GM21619 (cell line): ENCODE results near the gene BAZ1B.
A peak's percentile ranks its signal among the peaks of the same experiment; 100 is the strongest.
"Not testable (repeated sequence)": the region's sequence is repeated elsewhere in the genome, so short reads cannot be mapped to it uniquely, and the experiment has no call there.

ENCODE experiments used
- ATAC-seq: cut with Tn5 transposase; IDR thresholded peaks from one replicate; pipeline ENCODE4 v1.9.1; 2021; ENCODE audit not compliant: unreplicated experiment

Gene BAZ1B

GRCh38 chr7:73539709-73540108, 17.6 kb upstream of the BAZ1B start:
- ATAC-seq, result no peak

- not testable (repeated sequence) for ATAC-seq
Measured at GRCh38 chr7:73538510-73538909, 16.4 kb upstream of the BAZ1B start.

- no peak for ATAC-seq
Measured at GRCh38 chr7:73537051-73537450, 15.0 kb upstream of the BAZ1B start.

- ATAC-seq, result no peak
Measured at GRCh38 chr7:73536479-73536878, 14.4 kb upstream of the BAZ1B start.

GRCh38 chr7:73535918-73536317, 13.8 kb upstream of the BAZ1B start:
- ATAC-seq, result not testable (repeated sequence)

GRCh38 chr7:73533742-73534141, 11.6 kb upstream of the BAZ1B start:
- ATAC-seq, result no peak

GRCh38 chr7:73532224-73532623, 10.1 kb upstream of the BAZ1B start:
- ATAC-seq, result no peak

- no peak for ATAC-seq
Measured at GRCh38 chr7:73530800-73531199, 8.7 kb upstream of the BAZ1B start.

GRCh38 chr7:73526896-73527821, 5.1 kb upstream of the BAZ1B start:
- ATAC-seq, result no peak

GRCh38 chr7:73526158-73526494, 4.0 kb upstream of the BAZ1B start:
- not testable (repeated sequence) for ATAC-seq

- peak; percentile 31 for ATAC-seq
Measured at GRCh38 chr7:73521636-73522104, 423 bp downstream of the BAZ1B start.

- ATAC-seq, result no peak
Measured at GRCh38 chr7:73520673-73521635, 1.1 kb downstream of the BAZ1B start.

GRCh38 chr7:73519867-73520672, 2.0 kb downstream of the BAZ1B start:
- no peak for ATAC-seq

- no peak for ATAC-seq
Measured at GRCh38 chr7:73518470-73518869, 3.6 kb downstream of the BAZ1B start.

GRCh38 chr7:73517241-73517995, 4.7 kb downstream of the BAZ1B start:
- ATAC-seq, result no peak

- ATAC-seq, result no peak
Measured at GRCh38 chr7:73515178-73515577, 6.9 kb downstream of the BAZ1B start.

GRCh38 chr7:73512018-73512780, 9.9 kb downstream of the BAZ1B start:
- no peak for ATAC-seq

GRCh38 chr7:73509463-73509862, 12.6 kb downstream of the BAZ1B start:
- ATAC-seq, result no peak

GRCh38 chr7:73507556-73507955, 14.5 kb downstream of the BAZ1B start:
- ATAC-seq, result no peak
